ENCODE measurements around the gene SSR4.
"Not testable (repeated sequence)": the region's sequence is repeated elsewhere in the genome, so short reads cannot be mapped to it uniquely, and the experiment has no call there.

Gene SSR4

GRCh38 chrX:153794018-153794896 lies at the start of gene SSR4, which contains the start of gene IDH3G:
SSR4 (plus strand) TSS chrX:153794668; CDS start chrX:153794688, 20 bp downstream.
IDH3G (minus strand) TSS chrX:153794375; CDS start chrX:153794326, 49 bp downstream.
- DNase-seq, result peak; percentile 95

- DNase-seq, result not testable (repeated sequence)
Observed at GRCh38 chrX:153745067-153745433, 49.4 kb upstream of the SSR4 start.

- DNase-seq, result no peak
Observed at GRCh38 chrX:153746359-153746758, 48.1 kb upstream of the SSR4 start.

- DNase-seq, result not testable (repeated sequence)
Observed at GRCh38 chrX:153746991-153747390, 47.5 kb upstream of the SSR4 start.

- not testable (repeated sequence) for DNase-seq
Observed at GRCh38 chrX:153749017-153749416, 45.5 kb upstream of the SSR4 start.

GRCh38 chrX:153750127-153750774 lies 44.2 kb upstream of the SSR4 start:
- no peak for DNase-seq

- no peak for DNase-seq
Observed at GRCh38 chrX:153755136-153755535, 39.3 kb upstream of the SSR4 start.

DNA sequence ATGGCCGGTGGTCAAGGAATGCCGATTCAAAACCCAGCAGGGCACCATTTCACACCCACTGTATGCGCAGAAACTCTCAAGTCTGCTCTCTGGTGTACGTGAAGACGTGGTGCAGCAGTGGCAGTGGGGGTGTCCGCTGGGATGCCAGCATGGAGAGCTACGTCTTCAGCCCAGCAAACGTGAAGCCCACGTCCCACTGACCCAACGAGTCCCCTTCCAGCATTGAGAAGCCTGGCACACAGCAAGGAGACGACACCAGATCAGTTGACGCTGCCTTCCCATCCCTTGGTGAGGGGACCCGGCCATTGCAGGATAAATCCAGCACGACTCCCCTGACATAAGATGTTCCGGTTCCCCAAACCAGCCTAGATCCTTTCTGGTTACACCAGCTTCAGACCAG lies 32.6 kb upstream of the SSR4 start:
- no peak for DNase-seq

- no peak for DNase-seq
Observed at GRCh38 chrX:153762626-153763173, 31.8 kb upstream of the SSR4 start.

DNA sequence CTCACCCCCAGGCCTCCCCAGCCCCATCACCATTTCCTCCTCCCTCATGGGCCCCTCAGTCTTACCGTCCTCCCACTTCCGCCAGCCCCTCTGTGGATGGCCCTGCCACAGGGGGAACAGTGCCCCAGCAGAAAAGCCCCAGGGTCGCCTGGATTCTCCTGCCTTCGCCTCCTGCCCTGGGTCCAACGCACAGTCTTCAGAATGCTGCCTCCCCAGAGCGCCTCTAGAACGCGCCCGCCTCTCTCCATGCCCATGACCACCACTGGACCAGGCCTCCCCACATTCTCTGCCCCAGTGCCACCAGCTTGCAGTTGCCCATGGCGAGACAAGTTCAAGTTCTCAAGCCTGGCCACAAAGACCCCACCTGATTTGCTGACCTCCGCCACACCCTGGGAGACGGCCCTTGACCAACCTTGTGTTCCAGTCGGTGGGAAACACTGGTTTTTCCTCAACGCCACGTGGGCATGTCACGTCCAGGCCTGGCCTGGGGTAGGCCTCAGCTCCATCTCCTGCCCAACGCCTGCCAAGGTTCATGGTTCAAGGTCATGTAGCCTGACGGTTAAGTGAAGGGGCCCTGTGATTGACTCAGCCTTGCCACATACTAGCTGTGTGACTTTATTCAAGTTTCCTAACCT lies 31.1 kb upstream of the SSR4 start:
- DNase-seq, result no peak

- peak; percentile 82 for DNase-seq
Observed at GRCh38 chrX:153763989-153764755, 30.3 kb upstream of the SSR4 start, which contains the start of gene PLXNB3. PLXNB3 (plus strand) TSS chrX:153764249; CDS start chrX:153765536, 1,287 bp downstream.

GRCh38 chrX:153764786-153765137 lies 29.7 kb upstream of the SSR4 start:
- no peak for DNase-seq

GRCh38 chrX:153765138-153766079 lies 29.1 kb upstream of the SSR4 start:
- DNase-seq, result no peak

- peak; percentile 75 for DNase-seq
Observed at GRCh38 chrX:153766098-153766817, 28.2 kb upstream of the SSR4 start.

DNA sequence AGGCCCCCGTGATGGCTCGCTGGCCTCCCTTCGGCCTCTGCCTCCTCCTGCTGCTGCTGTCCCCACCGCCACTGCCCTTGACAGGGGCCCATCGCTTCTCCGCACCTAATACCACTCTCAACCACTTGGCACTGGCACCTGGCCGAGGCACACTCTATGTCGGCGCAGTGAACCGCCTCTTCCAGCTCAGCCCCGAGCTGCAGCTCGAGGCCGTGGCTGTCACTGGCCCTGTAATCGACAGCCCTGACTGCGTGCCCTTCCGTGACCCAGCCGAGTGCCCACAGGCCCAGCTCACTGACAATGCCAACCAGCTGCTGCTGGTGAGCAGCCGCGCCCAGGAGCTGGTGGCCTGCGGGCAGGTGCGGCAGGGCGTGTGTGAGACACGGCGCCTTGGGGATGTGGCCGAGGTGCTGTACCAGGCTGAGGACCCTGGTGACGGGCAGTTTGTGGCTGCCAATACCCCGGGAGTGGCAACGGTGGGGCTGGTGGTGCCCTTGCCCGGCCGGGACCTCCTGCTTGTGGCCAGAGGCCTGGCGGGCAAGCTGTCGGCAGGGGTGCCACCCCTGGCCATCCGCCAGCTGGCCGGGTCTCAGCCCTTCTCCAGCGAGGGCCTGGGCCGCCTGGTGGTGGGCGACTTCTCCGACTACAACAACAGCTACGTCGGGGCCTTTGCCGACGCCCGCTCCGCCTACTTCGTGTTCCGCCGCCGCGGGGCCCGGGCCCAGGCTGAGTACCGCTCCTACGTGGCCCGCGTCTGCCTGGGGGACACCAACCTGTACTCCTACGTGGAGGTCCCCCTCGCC lies 27.4 kb upstream of the SSR4 start:
- DNase-seq, result peak; percentile 48

DNA sequence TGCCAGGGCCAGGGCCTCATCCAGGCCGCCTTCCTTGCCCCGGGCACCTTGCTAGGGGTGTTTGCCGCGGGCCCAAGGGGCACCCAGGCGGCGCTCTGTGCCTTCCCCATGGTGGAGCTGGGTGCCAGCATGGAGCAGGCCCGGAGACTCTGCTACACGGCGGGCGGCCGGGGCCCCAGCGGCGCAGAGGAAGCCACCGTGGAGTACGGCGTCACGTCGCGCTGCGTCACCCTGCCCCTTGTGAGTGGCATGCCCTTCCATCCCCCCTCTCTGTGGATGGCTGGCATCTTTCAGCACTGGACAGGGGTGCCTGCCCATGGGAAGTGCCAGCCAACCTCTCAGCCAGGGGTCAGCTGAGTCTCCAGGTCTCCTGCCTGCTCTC lies 26.8 kb upstream of the SSR4 start:
- DNase-seq, result no peak

- DNase-seq, result peak; percentile 46
Observed at GRCh38 chrX:153768311-153769157, 25.9 kb upstream of the SSR4 start.

DNA sequence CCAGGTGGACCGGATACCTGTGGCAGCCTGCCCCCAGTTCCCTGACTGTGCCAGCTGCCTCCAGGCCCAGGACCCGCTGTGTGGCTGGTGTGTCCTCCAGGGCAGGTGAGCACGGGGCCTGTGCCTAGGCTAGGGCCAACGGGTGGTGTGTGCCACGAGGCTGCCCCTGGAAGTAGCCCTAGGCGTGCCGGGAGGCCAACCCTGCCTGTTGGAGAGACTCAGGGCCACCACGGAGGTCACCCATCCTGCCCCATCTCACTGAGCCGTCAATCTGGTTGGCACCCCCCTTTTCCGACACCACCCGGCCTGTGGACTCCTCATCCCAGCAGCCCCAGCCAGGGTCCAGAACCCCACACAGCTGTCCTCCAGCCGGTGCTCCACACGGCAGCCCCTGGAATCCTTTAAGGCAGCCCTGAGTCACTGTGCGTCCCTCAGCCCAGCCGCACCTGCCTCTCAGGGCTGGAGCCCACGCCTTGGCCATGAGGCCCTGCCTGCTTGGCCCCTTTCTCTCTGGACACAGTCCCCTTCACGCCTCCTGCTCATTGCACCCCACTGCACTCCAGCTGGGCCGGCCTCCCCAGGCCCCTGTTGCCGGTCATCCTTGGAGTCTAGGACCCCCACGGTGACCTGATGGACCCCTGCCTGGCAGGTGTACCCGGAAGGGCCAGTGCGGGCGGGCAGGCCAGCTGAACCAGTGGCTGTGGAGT lies 25.2 kb upstream of the SSR4 start:
- peak; percentile 15 for DNase-seq
